Measurements from ENCODE around the gene TASL.
"Not testable (repeated sequence)": the region's sequence is repeated elsewhere in the genome, so short reads cannot be mapped to it uniquely, and the experiment has no call there.

Gene TASL

GRCh38 chrX:30577362-30577991 is at the start of gene TASL:
TASL (minus strand) TSS chrX:30577766; CDS start chrX:30560355, 17,411 bp downstream.
- DNase-seq = peak in 1 of 2 donors; percentile 0

DNA sequence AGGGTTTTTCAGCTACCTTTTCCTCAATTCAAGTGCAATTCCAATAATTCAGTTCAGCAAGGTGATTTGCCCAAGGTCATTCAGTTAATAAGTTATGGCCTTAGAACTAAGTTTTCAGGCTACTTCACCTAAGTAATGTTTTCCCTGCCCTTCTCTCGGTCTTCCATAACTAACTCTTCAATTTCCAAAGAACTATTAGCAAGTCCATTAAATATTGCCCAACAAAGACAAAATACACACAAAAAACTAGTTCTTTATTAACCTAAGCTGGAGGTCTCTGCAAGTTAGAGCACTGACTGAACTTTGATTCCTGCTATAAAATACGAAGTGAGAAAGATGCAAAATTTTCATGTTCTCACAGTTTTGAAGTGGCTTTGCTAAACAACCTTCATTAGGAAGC is 48.8 kb upstream of the TASL start:
- no peak for DNase-seq

DNA sequence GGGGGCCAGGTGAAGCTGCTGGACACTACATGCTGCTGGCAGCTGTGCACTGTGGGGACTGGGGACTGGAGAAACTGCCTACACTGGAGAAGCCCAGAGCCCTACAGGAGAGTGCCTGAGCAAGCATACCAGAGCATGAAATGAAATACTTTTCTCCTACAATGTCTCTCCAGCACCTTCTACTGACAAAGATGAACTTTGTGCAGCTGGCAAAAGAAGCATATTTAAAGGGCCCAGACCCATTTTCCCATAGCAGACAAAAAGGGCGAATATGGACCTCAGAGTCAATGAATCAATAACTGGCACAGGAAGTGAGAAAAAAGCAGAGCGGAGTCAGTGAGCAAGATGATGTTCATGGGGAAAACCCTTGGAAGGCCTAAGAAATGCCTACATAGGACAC is 44.8 kb upstream of the TASL start:
- no peak for DNase-seq

DNA sequence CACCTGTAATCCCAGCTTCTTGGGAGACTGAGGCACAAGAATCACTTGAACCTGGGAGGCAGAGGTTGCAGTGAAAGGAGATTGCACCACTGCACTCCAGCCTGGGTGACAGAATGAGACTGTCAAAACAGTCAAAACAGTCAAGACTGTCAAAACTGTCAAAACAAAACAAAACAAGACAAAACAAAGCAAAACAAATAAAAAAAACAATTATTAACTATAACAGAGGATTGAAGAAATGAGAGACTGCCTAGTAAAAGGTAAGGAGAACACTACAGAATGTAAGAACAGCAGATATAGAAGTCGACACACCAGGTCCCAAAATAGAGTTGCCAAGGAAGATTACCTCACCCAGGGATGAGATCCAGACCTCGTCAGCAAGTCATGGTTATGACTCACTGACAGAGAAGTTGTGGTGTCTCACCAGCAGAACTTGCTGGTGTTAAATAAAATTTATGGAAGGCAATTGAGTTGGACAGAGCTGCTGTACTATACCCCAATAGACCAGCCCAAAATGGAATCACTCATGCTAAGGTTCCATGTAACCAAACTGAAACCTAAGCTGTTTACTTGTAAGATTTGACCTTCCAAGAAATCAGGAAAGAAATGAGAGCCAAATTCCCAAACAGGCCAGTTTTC is 43.5 kb upstream of the TASL start:
- DNase-seq = no peak

DNA sequence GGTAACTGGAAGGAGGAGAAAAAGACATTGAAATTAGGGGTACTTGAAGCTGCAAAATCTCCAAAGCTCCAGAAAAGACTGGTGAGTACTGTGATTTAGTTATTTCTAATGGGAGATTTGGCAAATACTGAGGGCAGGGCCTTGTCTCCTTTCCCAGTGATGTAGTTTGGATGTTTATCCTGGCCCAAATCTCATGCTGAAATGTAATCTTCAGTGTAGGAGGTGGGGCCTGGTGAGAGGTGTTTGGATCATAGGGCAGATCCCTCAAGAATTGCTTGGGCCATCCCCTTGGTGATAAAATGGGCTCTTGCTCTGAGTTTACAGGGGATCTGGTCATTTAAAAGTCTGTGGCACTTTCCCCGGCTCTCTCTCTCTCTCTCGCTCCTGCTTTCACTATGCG is 42.6 kb upstream of the TASL start:
- no peak for DNase-seq

DNA sequence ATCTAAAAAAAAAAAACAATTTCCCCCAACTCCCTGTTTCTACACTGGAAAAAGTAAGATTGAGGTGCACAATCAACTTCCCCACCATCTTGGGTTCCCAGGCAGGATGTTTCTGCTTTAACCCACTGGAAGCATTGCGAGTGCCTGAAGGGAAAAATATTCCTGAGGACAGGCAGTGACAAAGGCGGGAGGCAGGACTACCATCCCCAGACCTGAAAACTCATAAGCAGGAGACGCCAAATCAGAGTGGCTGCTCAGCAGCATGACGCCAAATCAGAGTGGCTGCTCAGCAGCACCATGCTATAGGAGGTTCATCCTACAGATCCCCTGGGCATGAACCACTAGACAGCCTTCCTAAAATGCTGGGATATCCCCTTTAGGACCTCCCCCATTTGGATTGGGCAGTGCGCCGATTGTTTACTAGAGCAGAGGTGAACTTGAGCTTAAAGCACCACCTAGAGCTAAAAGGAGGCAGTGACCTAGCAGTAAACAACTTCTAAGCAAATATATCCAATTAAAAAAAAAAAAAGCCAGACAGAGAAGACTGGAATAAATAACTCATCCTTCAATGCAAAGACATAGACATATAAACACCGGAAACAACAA is 40.7 kb upstream of the TASL start:
- no peak for DNase-seq

DNA sequence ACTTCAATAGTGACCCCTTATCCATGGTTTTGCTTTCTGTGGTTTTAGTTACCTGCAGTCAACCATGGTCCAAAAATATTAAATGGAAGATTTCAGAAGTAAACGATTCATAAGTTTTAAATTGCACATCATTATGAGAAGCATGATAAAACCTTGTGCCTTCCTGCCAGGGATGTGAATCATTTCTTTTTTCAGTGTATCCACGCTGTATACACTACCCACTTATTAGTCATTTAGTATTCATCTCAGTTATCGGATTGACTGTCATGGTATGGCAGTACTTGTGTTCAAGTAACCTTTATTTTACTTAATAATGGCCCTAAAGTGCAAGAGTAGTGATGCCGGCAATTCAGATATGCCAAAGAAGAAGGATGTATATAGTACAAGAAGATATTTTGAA is 37.7 kb upstream of the TASL start:
- no peak for DNase-seq

- DNase-seq = no peak
Observed at GRCh38 chrX:30613721-30614120, 36.2 kb upstream of the TASL start.

DNA sequence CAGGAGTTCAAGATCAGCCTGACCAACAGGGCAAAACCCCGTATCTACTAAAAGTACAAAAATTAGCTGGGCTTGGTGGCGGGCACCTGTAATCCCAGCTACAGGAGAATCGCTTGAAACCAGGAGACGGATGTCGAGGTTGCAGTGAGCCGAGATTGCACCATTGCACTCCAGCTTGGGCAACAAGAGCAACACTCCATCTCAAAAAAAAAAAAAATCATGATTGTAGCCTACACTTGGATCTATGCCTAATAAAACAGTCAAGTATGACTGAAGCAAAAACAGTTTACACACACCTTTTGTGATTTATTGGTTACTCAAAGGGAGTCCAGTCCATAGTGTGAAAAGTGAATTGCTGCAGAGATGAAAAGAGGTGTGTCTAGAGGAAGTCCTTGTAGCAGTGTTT is 34.7 kb upstream of the TASL start:
- no peak for DNase-seq

DNA sequence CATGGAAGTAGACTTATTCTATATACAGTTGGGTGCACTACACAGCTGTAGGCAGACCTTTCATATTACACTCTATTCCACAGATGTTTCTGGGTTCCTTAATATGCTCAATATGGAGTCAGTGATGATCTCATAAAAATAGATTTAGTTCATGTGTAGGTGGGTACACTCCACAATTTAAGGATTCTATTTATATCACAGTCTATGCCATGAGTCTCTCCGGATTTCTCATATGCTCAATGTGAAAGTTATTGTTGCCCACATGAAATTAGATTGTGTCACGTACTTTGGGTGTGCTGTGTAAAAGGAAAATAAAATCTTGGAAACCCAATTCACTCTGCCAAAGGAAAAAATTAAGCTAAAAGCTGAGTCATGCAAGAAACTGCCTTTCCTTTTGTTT is 32.5 kb upstream of the TASL start:
- no peak for DNase-seq

DNA sequence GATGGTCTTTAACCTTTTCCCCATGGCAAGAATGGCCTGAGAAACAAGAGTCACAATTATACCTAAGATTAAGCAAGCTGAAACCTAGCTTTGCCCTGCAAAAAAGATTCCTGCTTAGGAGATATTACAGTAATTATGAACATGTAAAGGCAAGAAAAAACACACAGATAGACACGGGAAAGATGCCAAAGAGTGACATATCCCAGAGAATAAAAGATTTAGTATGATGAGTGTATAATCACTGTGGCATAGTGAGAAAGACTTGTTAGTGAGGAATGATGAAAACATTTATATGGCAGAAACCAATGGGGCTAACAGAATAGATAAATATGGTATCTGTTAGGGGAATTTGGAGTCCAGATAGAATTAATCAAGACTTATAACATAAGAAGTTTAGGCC is 29.6 kb upstream of the TASL start:
- DNase-seq = no peak

DNA sequence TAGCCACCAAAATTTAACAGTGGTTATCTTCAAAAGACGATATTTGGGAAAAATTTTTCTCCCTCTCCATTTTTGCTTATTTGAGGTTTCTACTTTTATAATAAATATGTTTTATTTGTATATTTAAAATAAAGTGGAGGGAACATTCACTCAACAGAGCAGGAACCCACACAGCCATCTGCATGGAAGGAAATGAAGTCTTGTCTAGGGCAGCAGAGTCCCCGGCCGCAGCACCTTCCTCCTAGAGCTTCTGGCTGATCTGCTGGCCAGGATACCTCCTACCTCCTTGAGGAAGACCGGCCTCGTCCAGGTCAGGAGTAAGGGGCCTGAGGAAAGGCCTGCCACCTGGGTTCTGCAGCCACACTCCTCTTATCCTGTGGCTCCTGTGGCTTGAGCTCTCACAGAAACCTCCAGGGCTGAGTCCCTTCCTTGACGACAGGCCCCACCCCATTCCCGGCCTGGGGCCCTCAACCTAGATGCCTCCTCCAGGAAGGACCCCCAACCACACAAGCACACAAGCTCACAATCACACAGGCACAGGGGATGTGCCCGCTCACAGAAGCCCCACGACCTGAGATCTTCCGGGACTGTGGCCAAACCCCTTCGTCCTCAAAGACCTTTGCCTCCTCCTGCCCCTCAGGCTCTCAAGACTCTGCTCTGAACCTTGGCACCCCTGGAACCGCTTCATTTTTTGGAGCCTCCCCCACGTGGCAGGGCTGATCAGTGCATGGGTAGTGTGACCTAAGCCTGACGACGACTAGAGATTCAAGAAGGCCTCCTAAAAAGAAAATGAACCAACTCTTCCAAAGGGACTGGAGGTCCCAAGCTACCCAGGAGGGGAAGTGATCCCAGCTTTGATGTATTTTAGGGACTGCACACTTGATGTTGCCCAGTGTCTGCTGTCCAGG is 23.0 kb upstream of the TASL start:
- not testable (repeated sequence) for DNase-seq

DNA sequence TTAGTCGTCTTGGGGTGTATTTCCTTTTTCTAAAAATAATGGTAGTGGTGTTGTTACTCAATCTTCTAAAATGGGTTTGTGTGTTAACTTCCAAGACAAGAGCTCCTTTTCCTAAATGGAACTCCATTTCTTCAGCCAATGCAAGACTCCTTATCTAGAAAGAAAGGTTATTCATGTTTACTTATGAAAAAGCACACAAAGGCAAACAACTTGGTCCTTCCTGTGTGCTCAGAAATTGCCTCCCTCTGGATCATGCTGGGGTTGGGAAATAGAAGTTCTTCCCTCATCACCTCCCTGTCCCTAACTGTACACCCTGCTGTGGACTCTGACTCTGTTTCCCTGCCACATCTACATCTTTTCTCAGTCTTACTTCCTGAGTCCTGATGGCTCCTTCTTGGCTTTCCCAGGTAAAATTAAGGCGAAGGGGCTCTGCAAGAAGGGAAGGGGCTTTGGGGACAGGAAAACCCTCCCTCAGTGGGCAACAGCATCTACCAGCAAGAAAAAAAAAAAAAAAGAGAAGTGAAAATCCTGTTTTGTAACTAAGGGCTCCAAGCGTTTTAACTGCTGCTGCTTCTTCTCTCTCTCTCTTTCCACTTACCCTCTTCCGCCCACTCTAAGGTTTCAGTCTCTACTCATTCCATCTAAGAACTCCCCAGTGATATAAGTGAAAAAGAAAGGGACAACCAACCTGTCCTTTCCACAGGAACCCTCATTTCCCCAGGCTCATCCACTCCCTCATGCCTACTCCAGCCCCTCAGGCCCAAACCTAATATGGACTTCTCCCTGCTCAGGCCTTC is 19.8 kb upstream of the TASL start:
- DNase-seq = no peak

- DNase-seq = no peak
Observed at GRCh38 chrX:30593440-30594200, 16.1 kb upstream of the TASL start.

DNA sequence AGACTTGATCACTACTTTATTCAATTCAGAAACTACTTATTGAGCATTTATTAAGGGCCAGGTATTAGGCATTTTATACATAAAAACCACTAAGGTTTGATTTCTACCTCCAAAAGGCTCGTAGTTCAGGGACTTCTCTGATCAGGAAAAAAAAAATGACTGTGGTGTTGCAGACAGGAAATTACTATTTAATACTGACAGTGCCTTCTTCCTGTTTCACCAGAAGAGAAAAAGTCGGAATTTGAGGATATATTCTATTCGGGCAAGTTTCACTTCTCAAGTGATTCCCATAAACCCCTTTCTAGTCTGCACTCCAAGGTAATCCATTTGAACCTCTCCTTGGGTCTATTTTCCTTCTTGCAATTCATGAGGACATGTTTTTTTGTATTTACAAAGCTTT is 15.3 kb upstream of the TASL start:
- DNase-seq = no peak

DNA sequence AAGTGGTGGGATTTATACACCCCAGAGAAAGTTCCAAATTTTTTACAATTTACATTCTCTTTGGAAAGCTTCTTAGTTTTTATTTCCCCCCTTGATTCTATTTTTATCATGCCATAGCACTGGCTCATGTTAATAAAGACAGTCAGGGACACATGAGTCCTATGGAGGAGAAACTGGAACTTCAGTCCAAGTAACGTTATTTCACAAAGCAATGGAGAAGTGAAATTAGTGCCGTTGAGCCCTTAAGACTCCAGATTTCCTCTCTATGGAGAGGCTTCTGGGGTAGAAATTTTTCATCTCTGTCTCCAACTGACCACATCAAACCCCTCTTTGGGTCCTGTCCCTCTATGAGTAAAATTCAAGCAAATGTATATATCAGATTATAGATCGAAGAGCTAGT is 12.8 kb upstream of the TASL start:
- no peak for DNase-seq

DNA sequence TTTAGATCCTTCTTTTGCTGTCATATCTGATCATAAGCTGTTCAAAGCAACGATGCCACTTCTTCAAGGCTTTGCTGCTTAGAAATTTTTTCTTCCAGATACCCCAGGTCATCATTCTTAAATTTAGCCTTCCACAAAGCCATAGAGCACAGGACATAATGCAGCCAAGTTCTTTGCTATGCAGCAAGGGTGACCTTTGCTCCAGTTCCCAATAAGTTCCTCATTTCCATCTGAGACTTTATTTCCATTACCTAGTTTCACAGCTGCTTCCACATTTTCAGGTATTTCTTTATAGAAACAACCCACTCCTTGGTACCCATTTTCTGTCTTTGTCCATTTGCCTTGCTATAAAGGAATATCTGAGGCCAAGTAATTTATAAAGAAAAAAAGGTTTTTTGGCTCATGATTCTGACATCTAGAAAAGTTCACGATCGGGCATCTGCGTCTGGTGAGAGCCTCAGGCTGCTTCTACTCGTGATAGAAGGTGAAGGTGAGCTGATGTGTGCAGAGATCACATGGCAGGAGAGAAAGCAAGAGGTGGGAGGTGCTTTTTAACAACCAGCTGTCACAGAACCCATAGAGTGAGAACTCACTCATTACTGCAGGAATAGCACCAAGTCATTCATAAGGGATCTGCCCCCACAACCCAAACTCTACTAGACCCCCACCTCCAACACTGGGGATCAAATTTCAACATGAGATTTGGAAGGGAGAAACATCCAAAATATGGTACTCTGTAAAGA is 11.8 kb upstream of the TASL start:
- no peak for DNase-seq

- DNase-seq = no peak
Observed at GRCh38 chrX:30586516-30586915, 8.9 kb upstream of the TASL start.

DNA sequence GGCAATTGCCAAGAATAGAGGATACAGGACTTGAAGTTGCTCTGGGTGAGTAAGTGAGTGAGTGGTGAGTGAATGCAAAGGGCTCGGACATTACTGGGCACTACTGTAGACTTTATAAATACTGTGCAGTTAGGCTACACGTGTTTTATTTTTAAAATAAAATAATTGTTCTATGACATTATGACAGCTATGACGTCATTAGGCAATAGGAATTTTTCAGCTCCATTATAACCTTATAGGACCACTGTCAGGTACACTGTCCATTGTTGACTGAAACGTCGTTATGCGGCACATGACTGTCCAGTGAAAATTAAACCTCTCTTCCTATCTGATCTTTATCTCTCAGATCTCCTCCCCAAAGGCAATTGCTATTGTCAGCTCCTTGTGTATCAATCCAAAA is 5.1 kb upstream of the TASL start:
- DNase-seq = no peak

DNA sequence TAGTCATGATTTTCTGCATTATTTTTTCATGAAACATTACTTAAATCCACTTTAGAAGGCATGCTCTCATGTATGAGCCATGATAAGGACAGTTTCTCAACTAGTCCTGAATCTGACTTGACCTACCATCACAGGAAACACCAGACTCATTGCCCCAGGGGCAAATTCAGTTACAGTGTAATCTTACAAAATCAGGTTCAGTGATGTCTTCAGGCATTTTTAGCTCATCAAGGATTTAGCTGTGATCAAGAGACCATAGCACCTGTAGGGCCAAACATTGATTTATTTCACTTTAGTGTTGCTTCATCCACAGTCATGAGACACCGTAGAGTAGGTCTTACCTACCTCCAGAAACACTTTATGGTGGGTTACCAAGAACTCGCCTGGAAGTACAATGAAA is 3.1 kb upstream of the TASL start:
- DNase-seq = no peak

DNA sequence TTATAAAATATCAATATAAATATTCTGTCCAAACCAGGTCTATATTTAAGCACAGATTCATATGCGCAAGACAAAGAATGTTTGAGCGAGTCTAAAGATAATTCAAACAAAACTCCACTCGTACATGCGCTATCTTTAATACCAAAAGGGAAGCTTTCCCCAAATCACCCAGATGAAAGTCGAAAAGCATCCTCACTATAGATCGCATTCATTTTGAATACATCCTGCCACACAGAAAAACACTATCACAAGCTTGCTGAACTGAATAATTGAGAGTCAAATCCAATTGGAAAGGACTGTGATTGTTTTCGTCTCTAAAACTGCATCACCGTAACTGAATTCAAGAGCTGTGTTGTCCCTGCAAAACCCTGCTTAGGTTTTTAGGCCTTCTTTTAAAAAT is 685 bp downstream of the TASL start:
- no peak for DNase-seq
